Colonic mucosa (tissue), 4 donors: ENCODE measurements around the gene BTN1A1. TPM values are rescaled to one million over a fixed set of nuclear protein-coding genes. Genes with fewer than 3 reads are reported as not detected.
"Not testable (repeated sequence)": the region's sequence is repeated elsewhere in the genome, so short reads cannot be mapped to it uniquely, and the experiment has no call there.

Experiments used
- DNase-seq: peaks from one replicate; pipeline ENCODE4 v3.0.0-alpha.2; 2020
- H3K27ac ChIP-seq: fragments of 200-600 bp; one replicate; pipeline ENCODE4 v1.8.0; 2021
- H3K27me3 ChIP-seq: fragments of 200-600 bp; one replicate; pipeline ENCODE4 v1.8.0; 2021
- H3K36me3 ChIP-seq: fragments of 200-600 bp; one replicate; pipeline ENCODE4 v1.8.0; 2021
- H3K4me1 ChIP-seq: fragments of 200-600 bp; one replicate; pipeline ENCODE4 v1.8.0; 2021; ENCODE audit warnings: mild to moderate bottlenecking
- H3K4me3 ChIP-seq: fragments of 200-600 bp; one replicate; pipeline ENCODE4 v1.8.0; 2021
- H3K9ac ChIP-seq, 2 donors: one replicate each; pipeline ENCODE4 v1.7.0; 2013; ENCODE audit warnings: control low read depth in 2 of 2, low read depth in 2 of 2, low read length in 2 of 2
- H3K9me3 ChIP-seq: fragments of 200-600 bp; one replicate; pipeline ENCODE4 v1.8.0; 2021
- intact Hi-C: fragments of 100-400 bp; cut with DNase I; formaldehyde crosslinking; loops from one replicate; pipeline ENCODE4 v1.14.1; 2022
- total RNA-seq, 2 donors: library from RNA; stranded (reverse); fragmentation: NEBNext Ultra II Directional in 1 of 2; extraction: Animal tissue kit (Norgen Biotek cat#: 25700) in 1 of 2; gene quantifications; one replicate each; pipeline ENCODE4 v1.2.1, GENCODE V29; 2021
- TF ChIP-seq, protein P1 (sequence below): fragments of 200-600 bp; IDR thresholded peaks from one replicate; pipeline ENCODE4 v1.8.0; 2022; ENCODE audit warnings: antibody characterized with exemption, mild to moderate bottlenecking
- donor health status: healthy.
- donor health status: DM: no; HTN: no; CAD: no.
- donor health status: DM: no; HTN: no; CAD: no.

BTN1A1 gene
- total RNA-seq, 2 donors from 2014 or later: not detected

DNA sequence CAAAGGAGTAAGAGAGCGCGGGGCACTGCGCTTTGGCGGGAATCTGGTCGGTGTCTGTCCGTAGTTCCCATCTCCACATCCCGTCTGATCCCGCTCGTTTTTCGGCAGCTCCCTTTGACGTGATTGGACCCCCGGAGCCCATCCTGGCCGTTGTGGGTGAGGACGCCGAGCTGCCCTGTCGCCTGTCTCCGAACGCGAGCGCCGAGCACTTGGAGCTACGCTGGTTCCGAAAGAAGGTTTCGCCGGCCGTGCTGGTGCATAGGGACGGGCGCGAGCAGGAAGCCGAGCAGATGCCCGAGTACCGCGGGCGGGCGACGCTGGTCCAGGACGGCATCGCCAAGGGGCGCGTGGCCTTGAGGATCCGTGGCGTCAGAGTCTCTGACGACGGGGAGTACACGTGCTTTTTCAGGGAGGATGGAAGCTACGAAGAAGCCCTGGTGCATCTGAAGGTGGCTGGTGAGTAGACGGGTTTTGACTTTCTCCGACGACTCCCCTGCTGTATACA, 1.4 kb downstream of the BTN1A1 start:
- TF ChIP-seq, protein P1, sequence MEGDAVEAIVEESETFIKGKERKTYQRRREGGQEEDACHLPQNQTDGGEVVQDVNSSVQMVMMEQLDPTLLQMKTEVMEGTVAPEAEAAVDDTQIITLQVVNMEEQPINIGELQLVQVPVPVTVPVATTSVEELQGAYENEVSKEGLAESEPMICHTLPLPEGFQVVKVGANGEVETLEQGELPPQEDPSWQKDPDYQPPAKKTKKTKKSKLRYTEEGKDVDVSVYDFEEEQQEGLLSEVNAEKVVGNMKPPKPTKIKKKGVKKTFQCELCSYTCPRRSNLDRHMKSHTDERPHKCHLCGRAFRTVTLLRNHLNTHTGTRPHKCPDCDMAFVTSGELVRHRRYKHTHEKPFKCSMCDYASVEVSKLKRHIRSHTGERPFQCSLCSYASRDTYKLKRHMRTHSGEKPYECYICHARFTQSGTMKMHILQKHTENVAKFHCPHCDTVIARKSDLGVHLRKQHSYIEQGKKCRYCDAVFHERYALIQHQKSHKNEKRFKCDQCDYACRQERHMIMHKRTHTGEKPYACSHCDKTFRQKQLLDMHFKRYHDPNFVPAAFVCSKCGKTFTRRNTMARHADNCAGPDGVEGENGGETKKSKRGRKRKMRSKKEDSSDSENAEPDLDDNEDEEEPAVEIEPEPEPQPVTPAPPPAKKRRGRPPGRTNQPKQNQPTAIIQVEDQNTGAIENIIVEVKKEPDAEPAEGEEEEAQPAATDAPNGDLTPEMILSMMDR: no peak
- Histone ChIP-seq H3K4me3 (peak overlapping the region; percentile 25), H3K9me3 (no peaks in the 10 kb centered on the region), H3K27me3 (peaks cover 26% of the 10 kb centered on the region), H3K4me1 (peaks cover 3% of the 10 kb centered on the region), H3K9ac (peak overlapping the region in 1 of 2 donors; percentile 43), H3K27ac (no peak overlapping the region), H3K36me3 (no peaks in the 10 kb centered on the region)
- DNase-seq: no peak
- intact Hi-C loops: no loop called here

DNA sequence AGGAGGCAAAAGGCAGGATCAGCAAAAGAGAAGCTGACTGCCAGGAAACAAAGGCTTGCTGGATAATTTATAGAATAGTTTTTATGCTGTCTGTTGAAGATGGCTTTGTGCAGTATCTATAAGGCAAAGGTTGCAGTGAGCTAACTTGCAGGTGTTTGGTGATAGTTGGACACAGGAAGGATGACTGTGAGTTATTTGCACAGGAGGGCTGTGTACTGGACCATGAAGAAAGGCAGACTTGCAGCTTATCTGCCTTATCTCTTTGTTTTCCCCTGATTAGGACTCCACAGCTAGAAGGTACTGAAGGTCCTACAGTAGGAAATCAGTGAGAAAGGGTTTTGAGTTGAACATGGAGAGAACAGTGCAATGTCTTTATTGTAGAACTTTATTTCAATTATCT, 2.1 kb downstream of the BTN1A1 start:
- Histone ChIP-seq H3K27me3 (peaks cover 26% of the 10 kb centered on the region), H3K4me1 (peaks cover 3% of the 10 kb centered on the region), H3K27ac (no peak overlapping the region), H3K4me3 (no peak overlapping the region), H3K9me3 (no peaks in the 10 kb centered on the region), H3K36me3 (no peaks in the 10 kb centered on the region), H3K9ac (no peak overlapping the region)
- TF ChIP-seq, protein P1: no peak
- no peak for DNase-seq
- intact Hi-C loops: no loop called here

DNA sequence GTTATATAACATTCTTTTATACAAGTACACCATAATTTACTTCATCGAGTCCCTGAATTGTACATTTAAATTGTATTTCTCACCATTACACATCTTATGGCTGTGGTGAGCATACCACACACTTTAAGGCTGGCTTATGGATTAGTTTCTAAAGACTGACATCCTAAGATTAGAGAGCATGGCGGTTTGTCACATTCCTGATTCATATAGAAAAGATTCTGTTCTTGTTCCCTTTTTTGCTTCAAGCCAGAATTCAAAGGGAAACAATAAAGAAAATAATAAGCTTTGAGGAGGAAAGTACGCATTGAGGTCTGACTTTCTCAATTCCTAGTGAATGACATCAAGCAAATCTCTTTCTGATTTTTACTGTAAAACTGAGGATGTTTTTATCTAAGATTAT, 2.5 kb downstream of the BTN1A1 start:
- Histone ChIP-seq H3K27me3 (peaks cover 26% of the 10 kb centered on the region), H3K9ac (no peak overlapping the region), H3K4me1 (peaks cover 3% of the 10 kb centered on the region), H3K36me3 (no peaks in the 10 kb centered on the region), H3K9me3 (no peaks in the 10 kb centered on the region), H3K27ac (no peak overlapping the region), H3K4me3 (no peak overlapping the region)
- no peak for DNase-seq
- TF ChIP-seq, protein P1: no peak
- intact Hi-C loops: no loop called here

DNA sequence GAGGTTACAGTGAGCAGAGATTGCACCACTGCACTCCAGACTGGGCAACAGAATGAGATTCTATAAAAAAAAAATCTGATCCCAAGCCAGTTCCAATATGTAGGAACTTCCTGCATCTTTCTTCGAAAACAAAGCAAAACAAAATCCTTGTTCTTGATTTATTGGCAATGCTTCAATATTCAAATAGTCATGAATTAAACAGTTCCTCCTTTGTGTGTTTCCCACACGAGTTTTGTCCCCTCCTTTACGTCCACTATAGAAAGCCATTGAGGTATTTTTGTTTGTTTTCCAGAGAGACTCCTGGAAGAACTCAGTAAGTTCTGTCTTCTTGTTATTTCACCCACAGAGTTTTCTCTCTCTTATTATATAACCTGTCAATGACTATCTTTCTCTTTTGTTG, 7.6 kb downstream of the BTN1A1 start:
- Histone ChIP-seq H3K27me3 (peaks cover 5% of the 10 kb centered on the region), H3K4me1 (no peaks in the 10 kb centered on the region), H3K27ac (no peak overlapping the region), H3K4me3 (no peak overlapping the region), H3K9ac (no peak overlapping the region), H3K9me3 (no peaks in the 10 kb centered on the region), H3K36me3 (no peaks in the 10 kb centered on the region)
- no peak for DNase-seq
- TF ChIP-seq, protein P1: no peak
- intact Hi-C loops: no loop called here

DNA sequence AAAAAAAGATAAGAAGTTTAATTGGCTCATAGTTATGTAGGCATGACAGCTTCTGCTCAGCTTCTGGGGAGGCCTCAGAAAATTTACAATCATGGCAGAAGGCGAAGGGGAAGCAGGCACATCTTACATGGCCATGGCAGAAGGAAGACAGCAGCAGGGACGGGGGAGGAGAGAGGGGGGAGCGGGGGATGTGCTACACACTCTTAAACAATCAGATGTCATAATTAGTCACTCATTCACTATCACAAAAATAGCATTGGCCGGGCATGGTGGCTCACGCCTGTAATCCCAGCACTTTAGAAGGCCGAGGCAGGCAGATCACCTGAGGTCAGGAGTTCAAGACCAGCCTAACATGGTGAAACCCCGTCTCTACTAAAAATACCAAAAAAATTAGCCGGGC, 10.9 kb downstream of the BTN1A1 start:
- H3K9ac ChIP-seq, H3K36me3 ChIP-seq, intact Hi-C loops, H3K4me1 ChIP-seq, H3K27ac ChIP-seq, H3K9me3 ChIP-seq, DNase-seq, H3K4me3 ChIP-seq, H3K27me3 ChIP-seq: not testable (repeated sequence)

DNA sequence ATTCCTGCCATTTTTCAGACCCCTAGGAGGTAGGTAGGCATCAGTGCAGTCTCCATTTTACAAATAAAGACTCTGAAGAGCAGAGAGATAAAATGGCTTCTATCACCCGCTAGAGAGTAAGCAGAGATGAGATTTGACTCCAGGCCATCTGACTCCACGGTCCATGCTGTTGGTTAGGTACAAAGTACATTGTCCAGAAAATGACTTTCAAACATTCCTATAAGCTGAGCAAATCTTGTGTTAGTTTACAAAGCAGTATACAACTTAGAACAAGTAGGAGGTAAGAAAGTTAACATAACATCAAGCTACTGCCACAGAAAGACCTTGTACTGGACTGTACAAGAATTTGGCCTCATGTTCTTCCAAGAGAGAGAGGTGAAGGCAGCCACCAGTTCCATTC, 14.9 kb downstream of the BTN1A1 start:
- no peak overlapping the region for H3K27ac ChIP-seq
- intact Hi-C loops: no loop called here
- DNase-seq: no peak
- no peak overlapping the region for H3K4me3 ChIP-seq
- no peaks in the 10 kb centered on the region for H3K36me3 ChIP-seq
- H3K9me3 ChIP-seq: no peaks in the 10 kb centered on the region
- no peaks in the 10 kb centered on the region for H3K4me1 ChIP-seq
- TF ChIP-seq, protein P1: no peak
- no peaks in the 10 kb centered on the region for H3K27me3 ChIP-seq
- H3K9ac ChIP-seq: no peak overlapping the region
